GM12892 (cell line): ENCODE results near the gene ST6GALNAC4.

Source experiments
- POLR2A ChIP-seq: IDR thresholded peaks from 2 replicates; pipeline ENCODE4 v1.6.1; 2011; ENCODE audit warnings: low read depth, low read length, control low read depth
- POLR2AphosphoS5 ChIP-seq: IDR thresholded peaks from 2 replicates; pipeline ENCODE4 v1.6.1; 2011; ENCODE audit warnings: low read depth, low read length, control low read depth

GRCh38 chr9:127907867-127908659 lies 8.8 kb downstream of the ST6GALNAC4 start:
- TF ChIP-seq POLR2AphosphoS5 (no peak), POLR2A (no peak)
